Gastroesophageal sphincter (tissue), 4 donors: ENCODE data around the gene IFNL1. TPM values are rescaled to one million over a fixed set of nuclear protein-coding genes. Genes with fewer than 3 reads are reported as not detected.

Experiments used
- ATAC-seq: fragments of 150-250 bp; one replicate; pipeline ENCODE4 v1.9.1; 2016; ENCODE audit warnings: mild to moderate bottlenecking, moderate library complexity
- H3K27ac ChIP-seq, 4 donors: fragments of 200-600 bp; sonication (generic) in 3 of 4; 1 replicate in 3 of 4; 2 replicates in 1 of 4; pipeline ENCODE4 v1.5.1; 2016 to 2019
- H3K27me3 ChIP-seq: fragments of 200-600 bp; sonication (generic); one replicate; pipeline ENCODE4 v1.5.1; 2019
- H3K36me3 ChIP-seq, 2 donors: fragments of 200-600 bp; sonication (generic); one replicate each; pipeline ENCODE4 v1.5.1; 2019; ENCODE audit warnings: control low read depth in 1 of 2
- H3K4me1 ChIP-seq, 3 donors: fragments of 200-600 bp; sonication (generic); 1 replicate in 2 of 3; 2 replicates in 1 of 3; pipeline ENCODE4 v1.5.1; 2016 to 2019; ENCODE audit warnings: control low read depth in 2 of 3
- H3K4me3 ChIP-seq, 2 donors: fragments of 200-600 bp; sonication (generic); one replicate each; pipeline ENCODE4 v1.5.1; 2019; ENCODE audit warnings: mild to moderate bottlenecking in 1 of 2, moderate library complexity in 1 of 2
- H3K9me3 ChIP-seq, 3 donors: fragments of 200-600 bp; sonication (generic); one replicate each; pipeline ENCODE4 v1.5.1; 2017 to 2019; ENCODE audit warnings: control low read depth in 2 of 3
- EP300 ChIP-seq: sonication (generic); formaldehyde crosslinking; IDR thresholded peaks from one replicate; pipeline ENCODE4 v1.6.1; 2017; ENCODE audit warnings: antibody characterized with exemption, mild to moderate bottlenecking
- POLR2A ChIP-seq, 2 donors: fragments of 450-650 bp; IDR thresholded peaks; one replicate each; pipeline ENCODE4 v1.6.1; 2017; ENCODE audit warnings: antibody characterized with exemption in 2 of 2, mild to moderate bottlenecking in 2 of 2, moderate library complexity in 1 of 2
- POLR2AphosphoS5 ChIP-seq: sonication (generic); formaldehyde crosslinking; IDR thresholded peaks from one replicate; pipeline ENCODE4 v1.6.1; 2017; ENCODE audit warnings: antibody characterized with exemption
- WGBS, 2 donors: methylation state at CpG; one replicate each; pipeline ENCODE4 v1.1.5; 2018; ENCODE audit warnings: low coverage in 1 of 2; 5-methylcytosine and 5-hydroxymethylcytosine counted together
- total RNA-seq, 4 donors: library from RNA; depleted of rRNA; stranded (reverse); fragments of >200 nt; gene quantifications; one replicate each; pipeline ENCODE4 v1.1.0, GENCODE V29; 2016
- TF ChIP-seq, protein P1 (sequence below), 4 experiments: fragments of 200-600 bp in 2 of 4; fragments of 450-650 bp in 2 of 4; sonication (generic) in 1 of 4; IDR thresholded peaks; one replicate each; pipeline ENCODE4 v1.5.1; 2017 to 2019; ENCODE audit warnings: antibody characterized with exemption in 4 of 4, mild to moderate bottlenecking in 2 of 4, moderate library complexity in 2 of 4

The IFNL1 gene
- total RNA-seq, 4 donors from 2014 or later: not detected

DNA sequence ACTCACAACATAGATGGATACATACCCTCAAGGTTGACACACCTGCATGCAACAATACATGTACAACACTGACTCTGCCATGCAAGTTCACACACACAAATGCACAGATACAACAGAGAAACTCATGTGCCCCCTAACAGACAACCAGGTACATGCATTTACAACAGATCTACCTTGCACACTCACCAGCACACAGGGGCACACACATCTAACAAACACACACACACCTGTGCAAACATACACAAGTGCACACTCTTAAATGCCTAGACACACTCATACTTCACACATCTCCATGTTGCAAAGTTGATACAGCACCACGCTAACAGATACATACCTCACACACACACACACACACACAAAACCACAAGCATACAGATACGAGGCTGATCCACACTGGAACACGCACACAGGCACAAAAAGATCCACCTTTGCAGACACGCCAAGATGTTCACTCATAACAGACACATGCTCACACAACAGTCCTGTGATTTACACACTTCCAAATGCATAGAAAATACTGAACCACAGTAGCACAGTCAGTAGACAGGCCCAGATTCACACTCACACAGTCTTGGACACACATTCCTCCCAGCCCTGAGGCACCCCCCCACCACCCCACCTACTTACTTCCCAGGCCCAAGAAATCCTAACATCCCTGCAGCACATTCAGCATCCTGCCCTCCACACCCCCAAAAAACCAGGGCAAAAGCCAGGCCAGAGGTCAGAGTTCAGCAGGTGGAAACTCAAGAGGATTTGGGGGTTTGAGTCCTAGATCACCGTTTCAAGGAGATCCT, 23.1 kb downstream of the IFNL1 start:
- no peak overlapping the region for H3K27ac ChIP-seq
- H3K27me3 ChIP-seq: peaks cover 5% of the 10 kb centered on the region
- 84 to 95% methylated on average over 3 to 4 of the region's 5 CpGs for WGBS, 2 donors
- H3K36me3 ChIP-seq: peaks cover 0 to 10% of the 10 kb centered on the region in 2 donors
- TF ChIP-seq POLR2A (IDR thresholded peaks at IDR 0.05): no peak
- TF ChIP-seq, protein P1, sequence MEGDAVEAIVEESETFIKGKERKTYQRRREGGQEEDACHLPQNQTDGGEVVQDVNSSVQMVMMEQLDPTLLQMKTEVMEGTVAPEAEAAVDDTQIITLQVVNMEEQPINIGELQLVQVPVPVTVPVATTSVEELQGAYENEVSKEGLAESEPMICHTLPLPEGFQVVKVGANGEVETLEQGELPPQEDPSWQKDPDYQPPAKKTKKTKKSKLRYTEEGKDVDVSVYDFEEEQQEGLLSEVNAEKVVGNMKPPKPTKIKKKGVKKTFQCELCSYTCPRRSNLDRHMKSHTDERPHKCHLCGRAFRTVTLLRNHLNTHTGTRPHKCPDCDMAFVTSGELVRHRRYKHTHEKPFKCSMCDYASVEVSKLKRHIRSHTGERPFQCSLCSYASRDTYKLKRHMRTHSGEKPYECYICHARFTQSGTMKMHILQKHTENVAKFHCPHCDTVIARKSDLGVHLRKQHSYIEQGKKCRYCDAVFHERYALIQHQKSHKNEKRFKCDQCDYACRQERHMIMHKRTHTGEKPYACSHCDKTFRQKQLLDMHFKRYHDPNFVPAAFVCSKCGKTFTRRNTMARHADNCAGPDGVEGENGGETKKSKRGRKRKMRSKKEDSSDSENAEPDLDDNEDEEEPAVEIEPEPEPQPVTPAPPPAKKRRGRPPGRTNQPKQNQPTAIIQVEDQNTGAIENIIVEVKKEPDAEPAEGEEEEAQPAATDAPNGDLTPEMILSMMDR (IDR thresholded peaks at IDR 0.05): no peak
- no peak for TF ChIP-seq EP300
- no peak for TF ChIP-seq POLR2AphosphoS5
- H3K4me1 ChIP-seq: peaks cover 0 to 12% (median 6%) of the 10 kb centered on the region in 3 donors
- no peak for ATAC-seq
- no peaks in the 10 kb centered on the region for H3K9me3 ChIP-seq
- no peak overlapping the region for H3K4me3 ChIP-seq

DNA sequence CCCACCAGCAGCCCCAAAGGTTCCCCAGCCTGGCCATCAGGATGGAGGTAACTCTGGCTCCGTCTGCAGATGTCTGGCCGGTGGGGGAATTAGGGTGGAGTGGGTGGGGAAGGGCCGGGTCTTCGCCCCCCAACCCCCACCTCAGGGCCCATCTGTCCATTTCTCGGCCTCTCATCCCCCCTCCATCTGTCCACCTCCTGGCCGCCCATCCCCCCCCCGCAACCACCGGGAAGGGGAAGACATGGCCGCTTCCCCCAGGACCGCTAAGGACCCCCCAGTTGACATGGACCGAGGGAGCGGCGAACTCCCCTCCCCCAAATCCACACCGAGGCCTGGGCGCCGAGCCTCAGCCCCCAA, 23.7 kb downstream of the IFNL1 start:
- Histone ChIP-seq H3K4me1 (peaks cover 0 to 12% (median 6%) of the 10 kb centered on the region in 3 donors), H3K4me3 (peak overlapping the region in 1 of 2 donors; percentile 61), H3K9me3 (no peaks in the 10 kb centered on the region), H3K27me3 (peaks cover 5% of the 10 kb centered on the region), H3K27ac (no peak overlapping the region), H3K36me3 (peaks cover 0 to 5% of the 10 kb centered on the region in 2 donors)
- WGBS, 2 donors: no CpG with 5 or more reads among the region's 16 CpGs
- ATAC-seq: no peak
- TF ChIP-seq, protein P1 (IDR thresholded peaks at IDR 0.05): no peak
- TF ChIP-seq POLR2AphosphoS5 (no peak), POLR2A (IDR thresholded peaks at IDR 0.05) (no peak), EP300 (no peak)

DNA sequence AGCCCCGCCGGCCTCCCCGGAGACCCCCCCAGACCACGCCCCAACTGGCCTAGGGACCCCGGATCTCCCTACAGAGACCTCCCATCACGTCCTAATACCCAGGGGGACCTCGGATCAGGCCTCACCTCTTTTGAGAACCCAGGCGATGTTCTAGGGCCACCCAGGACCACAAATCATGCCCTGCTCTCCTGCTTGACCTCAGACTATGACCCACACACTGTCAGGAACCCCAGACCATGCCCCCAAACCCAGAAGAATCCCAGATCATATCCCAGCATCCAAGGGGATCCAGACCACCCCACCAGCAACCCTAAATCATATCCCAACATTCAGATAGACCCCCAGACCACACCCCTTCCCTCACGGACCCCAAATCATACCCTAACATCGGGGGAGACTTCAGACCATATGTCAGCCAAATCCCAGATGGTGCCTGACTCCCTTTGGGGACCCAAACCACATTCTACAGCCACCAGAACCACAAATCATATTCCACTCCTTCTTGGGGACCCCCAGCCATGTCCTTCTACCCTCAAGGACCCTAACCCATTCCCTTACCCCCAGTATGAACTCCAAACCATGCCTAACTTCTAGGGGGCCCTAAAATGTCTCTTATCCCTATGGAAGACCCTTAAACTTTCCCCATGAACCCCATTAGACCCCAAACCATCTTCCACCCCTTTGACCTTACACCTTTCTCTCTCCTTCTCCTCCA, 25.1 kb downstream of the IFNL1 start:
- ATAC-seq: no peak

DNA sequence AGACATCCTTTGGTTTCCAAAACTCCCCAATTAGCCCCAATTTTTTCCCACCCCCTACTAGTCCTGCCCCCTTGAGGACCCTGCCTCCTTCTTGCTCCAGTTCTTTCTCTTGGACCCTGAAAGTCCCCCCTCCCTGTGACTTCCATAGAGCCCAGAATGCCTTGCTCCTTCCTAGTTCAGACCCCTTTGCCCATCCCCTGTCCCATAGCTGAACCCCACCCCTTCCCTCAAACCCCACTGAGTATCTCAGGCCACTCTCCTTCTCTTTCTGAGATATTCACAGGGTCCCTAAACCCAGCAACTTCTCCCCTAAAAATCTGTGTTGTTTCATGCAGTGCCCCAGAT, 25.6 kb downstream of the IFNL1 start:
- Histone ChIP-seq H3K36me3 (no peaks in the 10 kb centered on the region), H3K4me3 (no peak overlapping the region), H3K9me3 (no peaks in the 10 kb centered on the region), H3K4me1 (peaks cover 0 to 12% (median 6%) of the 10 kb centered on the region in 3 donors), H3K27me3 (peaks cover 5% of the 10 kb centered on the region), H3K27ac (no peak overlapping the region)
- TF ChIP-seq EP300 (no peak), POLR2AphosphoS5 (no peak), POLR2A (IDR thresholded peaks at IDR 0.05) (no peak)
- TF ChIP-seq, protein P1 (IDR thresholded peaks at IDR 0.05): no peak
- ATAC-seq: no peak

More for the DNA sequence above, 25.1 kb downstream of the IFNL1 start:
- peak overlapping the region; percentile 21 to 61 for H3K4me3 ChIP-seq
- H3K4me1 ChIP-seq: peaks cover 0 to 12% (median 6%) of the 10 kb centered on the region in 3 donors
- H3K9me3 ChIP-seq: no peaks in the 10 kb centered on the region
- no peaks in the 10 kb centered on the region for H3K36me3 ChIP-seq
- H3K27ac ChIP-seq: peak overlapping the region in 1 of 4 donors; percentile 57
- WGBS, 2 donors: 56 to 70% methylated on average over 1 to 2 of the region's 10 CpGs
- H3K27me3 ChIP-seq: peaks cover 5% of the 10 kb centered on the region
- TF ChIP-seq POLR2A (IDR thresholded peaks at IDR 0.05): no peak
- no peak for TF ChIP-seq POLR2AphosphoS5
- TF ChIP-seq EP300: no peak
- TF ChIP-seq, protein P1 (IDR thresholded peaks at IDR 0.05): no peak
